Activated naive CD8-positive, alpha-beta T cell treated with anti-CD3 and anti-CD28 coated beads, Interleukin-2, amount 10 ng/mL, durations not matched to agents 7 days and 5 days (primary cell): ENCODE measurements around the gene TLR5. TPM values are rescaled to one million over a fixed set of nuclear protein-coding genes. Genes with fewer than 3 reads are reported as not detected.

Source experiments
- ATAC-seq: fragments of 150-1000 bp; cut with Tn5 transposase; one replicate; pipeline ENCODE4 v1.10.0; 2021; ENCODE audit warnings: low read depth, moderate library complexity
- POLR2A ChIA-PET: fragments of 350-600 bp; sonication (Branson Sonifier 250); formaldehyde crosslinking; loops from one replicate; lab custom pipeline; 2021; ENCODE audit warnings: antibody characterized with exemption; lab: Charles Lee
- DNase-seq: peaks from one replicate; pipeline ENCODE4 v3.0.0; 2021
- H3K27ac Mint-ChIP-seq: one replicate; pipeline ENCODE4 v1.8.0; 2022; ENCODE audit warnings: mild to moderate bottlenecking, mixed read lengths
- H3K27me3 Mint-ChIP-seq: one replicate; pipeline ENCODE4 v1.8.0; 2022; ENCODE audit warnings: mild to moderate bottlenecking, moderate library complexity, mixed read lengths
- H3K36me3 Mint-ChIP-seq: one replicate; pipeline ENCODE4 v1.8.0; 2021; ENCODE audit warnings: mild to moderate bottlenecking, mixed read lengths
- H3K4me1 Mint-ChIP-seq: one replicate; pipeline ENCODE4 v1.8.0; 2021; ENCODE audit warnings: mixed read lengths
- H3K4me3 Mint-ChIP-seq: one replicate; pipeline ENCODE4 v1.8.0; 2022; ENCODE audit warnings: mild to moderate bottlenecking, moderate library complexity, mixed read lengths
- H3K9me3 Mint-ChIP-seq: one replicate; pipeline ENCODE4 v1.8.0; 2021; ENCODE audit warnings: mixed read lengths
- total RNA-seq, 2 experiments: library from RNA; stranded (reverse); gene quantifications; one replicate each; pipeline ENCODE4 v1.2.3, GENCODE V29; 2021

The TLR5 gene
- total RNA-seq, 2 experiments from 2014 or later, result 0.28 to 1.8 TPM

GRCh38 chr1:223116950-223117349, 26.1 kb downstream of the TLR5 start:
- no peaks in the 10 kb centered on the region for H3K36me3 Mint-ChIP-seq
- DNase-seq (no peak), ATAC-seq (no peak)
- no peaks in the 10 kb centered on the region for H3K9me3 Mint-ChIP-seq
- H3K27me3 Mint-ChIP-seq, result no peaks in the 10 kb centered on the region
- H3K4me3 Mint-ChIP-seq, result no peak overlapping the region
- POLR2A ChIA-PET, result no interaction called here
- no peak overlapping the region for H3K27ac Mint-ChIP-seq
- no peaks in the 10 kb centered on the region for H3K4me1 Mint-ChIP-seq

- no peak overlapping the region for H3K27ac Mint-ChIP-seq
- peaks cover 1% of the 10 kb centered on the region for H3K4me1 Mint-ChIP-seq
- no peak for DNase-seq
Observed at GRCh38 chr1:223114871-223115270, 28.2 kb downstream of the TLR5 start.

GRCh38 chr1:223110952-223111351, 32.1 kb downstream of the TLR5 start:
- POLR2A ChIA-PET, result no interaction called here
- Mint-ChIP-seq H3K4me3 (no peak overlapping the region), H3K27ac (no peak overlapping the region), H3K9me3 (no peaks in the 10 kb centered on the region), H3K27me3 (peaks cover 6% of the 10 kb centered on the region), H3K36me3 (no peaks in the 10 kb centered on the region), H3K4me1 (peaks cover 2% of the 10 kb centered on the region)
- ATAC-seq (no peak), DNase-seq (no peak)

More at GRCh38 chr1:223114871-223115270, 28.2 kb downstream of the TLR5 start:
- Mint-ChIP-seq H3K27me3 (peaks cover 3% of the 10 kb centered on the region), H3K9me3 (no peaks in the 10 kb centered on the region), H3K4me3 (no peak overlapping the region), H3K36me3 (no peaks in the 10 kb centered on the region)
- POLR2A ChIA-PET, result no interaction called here
- no peak for ATAC-seq

- no peaks in the 10 kb centered on the region for H3K36me3 Mint-ChIP-seq
- ATAC-seq, result no peak
- peaks cover 6% of the 10 kb centered on the region for H3K27me3 Mint-ChIP-seq
- POLR2A ChIA-PET, result no interaction called here
- H3K9me3 Mint-ChIP-seq, result no peaks in the 10 kb centered on the region
- peaks cover 2% of the 10 kb centered on the region for H3K4me1 Mint-ChIP-seq
- H3K4me3 Mint-ChIP-seq, result no peak overlapping the region
- DNase-seq, result no peak
- no peak overlapping the region for H3K27ac Mint-ChIP-seq
Observed at GRCh38 chr1:223109581-223110026, 33.4 kb downstream of the TLR5 start.

GRCh38 chr1:223106856-223107255, 36.2 kb downstream of the TLR5 start:
- no peak overlapping the region for H3K4me3 Mint-ChIP-seq
- no peak for DNase-seq
- POLR2A ChIA-PET, result no interaction called here
- ATAC-seq, result no peak
- H3K9me3 Mint-ChIP-seq, result no peaks in the 10 kb centered on the region
- peaks cover 2% of the 10 kb centered on the region for H3K4me1 Mint-ChIP-seq
- peaks cover 6% of the 10 kb centered on the region for H3K27me3 Mint-ChIP-seq
- H3K27ac Mint-ChIP-seq, result no peak overlapping the region
- no peaks in the 10 kb centered on the region for H3K36me3 Mint-ChIP-seq

- Mint-ChIP-seq H3K4me1 (peaks cover 2% of the 10 kb centered on the region), H3K4me3 (no peak overlapping the region), H3K36me3 (no peaks in the 10 kb centered on the region), H3K9me3 (peaks cover 7% of the 10 kb centered on the region), H3K27ac (no peak overlapping the region), H3K27me3 (peaks cover 6% of the 10 kb centered on the region)
- POLR2A ChIA-PET, result no interaction called here
- DNase-seq, result no peak
- ATAC-seq, result no peak
Observed at GRCh38 chr1:223105568-223105967, 37.5 kb downstream of the TLR5 start.

GRCh38 chr1:223102797-223103533, 40.1 kb downstream of the TLR5 start:
- POLR2A ChIA-PET, result no interaction called here
- Mint-ChIP-seq H3K4me1 (no peaks in the 10 kb centered on the region), H3K36me3 (no peaks in the 10 kb centered on the region), H3K27me3 (peaks cover 2% of the 10 kb centered on the region), H3K27ac (no peak overlapping the region), H3K9me3 (peaks cover 15% of the 10 kb centered on the region), H3K4me3 (no peak overlapping the region)
- no peak for ATAC-seq
- no peak for DNase-seq

GRCh38 chr1:223097713-223098112, 45.3 kb downstream of the TLR5 start:
- POLR2A ChIA-PET, result no interaction called here
- no peaks in the 10 kb centered on the region for H3K4me1 Mint-ChIP-seq
- peaks cover 15% of the 10 kb centered on the region for H3K9me3 Mint-ChIP-seq
- ATAC-seq (no peak), DNase-seq (no peak)
- peaks cover 2% of the 10 kb centered on the region for H3K27me3 Mint-ChIP-seq
- H3K27ac Mint-ChIP-seq, result no peak overlapping the region
- no peaks in the 10 kb centered on the region for H3K36me3 Mint-ChIP-seq
- no peak overlapping the region for H3K4me3 Mint-ChIP-seq

- Mint-ChIP-seq H3K9me3 (peaks cover 11% of the 10 kb centered on the region), H3K27me3 (peaks cover 2% of the 10 kb centered on the region), H3K4me3 (no peak overlapping the region), H3K36me3 (no peaks in the 10 kb centered on the region), H3K27ac (no peak overlapping the region), H3K4me1 (no peaks in the 10 kb centered on the region)
- ATAC-seq, result no peak
- no peak for DNase-seq
- POLR2A ChIA-PET, result no interaction called here
Observed at GRCh38 chr1:223095870-223096269, 47.2 kb downstream of the TLR5 start.

- H3K4me3 Mint-ChIP-seq, result no peak overlapping the region
- ATAC-seq, result no peak
- no peaks in the 10 kb centered on the region for H3K27me3 Mint-ChIP-seq
- peaks cover 3% of the 10 kb centered on the region for H3K4me1 Mint-ChIP-seq
- H3K27ac Mint-ChIP-seq, result no peak overlapping the region
- H3K36me3 Mint-ChIP-seq, result no peaks in the 10 kb centered on the region
- POLR2A ChIA-PET, result no interaction called here
- no peaks in the 10 kb centered on the region for H3K9me3 Mint-ChIP-seq
- DNase-seq, result no peak
Observed at GRCh38 chr1:223091896-223092295, 51.2 kb downstream of the TLR5 start.

GRCh38 chr1:223089250-223089649, 53.8 kb downstream of the TLR5 start:
- peaks cover 3% of the 10 kb centered on the region for H3K4me1 Mint-ChIP-seq
- no peaks in the 10 kb centered on the region for H3K9me3 Mint-ChIP-seq
- H3K36me3 Mint-ChIP-seq, result no peaks in the 10 kb centered on the region
- H3K27me3 Mint-ChIP-seq, result no peaks in the 10 kb centered on the region
- no peak overlapping the region for H3K27ac Mint-ChIP-seq
- ATAC-seq, result no peak
- no peak for DNase-seq
- no peak overlapping the region for H3K4me3 Mint-ChIP-seq
- POLR2A ChIA-PET, result no interaction called here

GRCh38 chr1:223088713-223089240, 54.3 kb downstream of the TLR5 start:
- ATAC-seq (no peak), DNase-seq (no peak)
- H3K4me3 Mint-ChIP-seq, result no peak overlapping the region
- peaks cover 3% of the 10 kb centered on the region for H3K4me1 Mint-ChIP-seq
- POLR2A ChIA-PET, result no interaction called here
- no peaks in the 10 kb centered on the region for H3K36me3 Mint-ChIP-seq
- no peak overlapping the region for H3K27ac Mint-ChIP-seq
- H3K27me3 Mint-ChIP-seq, result no peaks in the 10 kb centered on the region
- no peaks in the 10 kb centered on the region for H3K9me3 Mint-ChIP-seq

GRCh38 chr1:223087291-223088255, 55.5 kb downstream of the TLR5 start:
- Mint-ChIP-seq H3K36me3 (no peaks in the 10 kb centered on the region), H3K4me1 (peaks cover 3% of the 10 kb centered on the region), H3K9me3 (no peaks in the 10 kb centered on the region), H3K27ac (no peak overlapping the region), H3K4me3 (no peak overlapping the region), H3K27me3 (no peaks in the 10 kb centered on the region)
- ATAC-seq, result no peak
- DNase-seq, result no peak
- POLR2A ChIA-PET, result no interaction called here
